CD4-positive, alpha-beta T cell treated with Interferon gamma for 1 hour (primary cell): ENCODE data around the gene SMKR1.
"Not testable (repeated sequence)": the region's sequence is repeated elsewhere in the genome, so short reads cannot be mapped to it uniquely, and the experiment has no call there.

Source experiments
- DNase-seq: peaks from one replicate; pipeline ENCODE4 v3.0.0-alpha.2; 2020

SMKR1 gene

GRCh38 chr7:129489491-129489890, 12.8 kb upstream of the SMKR1 start:
- DNase-seq: no peak

GRCh38 chr7:129492391-129492790, 9.9 kb upstream of the SMKR1 start:
- DNase-seq: no peak

GRCh38 chr7:129493555-129493954, 8.8 kb upstream of the SMKR1 start:
- no peak for DNase-seq

GRCh38 chr7:129494041-129494440, 8.3 kb upstream of the SMKR1 start:
- no peak for DNase-seq

- DNase-seq: no peak
Measured at GRCh38 chr7:129495987-129496386, 6.3 kb upstream of the SMKR1 start.

- DNase-seq: no peak
Measured at GRCh38 chr7:129496653-129497052, 5.7 kb upstream of the SMKR1 start.

GRCh38 chr7:129497156-129497555, 5.2 kb upstream of the SMKR1 start:
- no peak for DNase-seq

- no peak for DNase-seq
Measured at GRCh38 chr7:129498021-129498420, 4.3 kb upstream of the SMKR1 start.

- DNase-seq: peak; percentile 45
Measured at GRCh38 chr7:129499999-129500398, 2.3 kb upstream of the SMKR1 start.

GRCh38 chr7:129502708-129503685, 666 bp downstream of the SMKR1 start:
- no peak for DNase-seq

GRCh38 chr7:129503725-129504124, 1.4 kb downstream of the SMKR1 start:
- DNase-seq: no peak

- no peak for DNase-seq
Measured at GRCh38 chr7:129512192-129512591, 9.9 kb downstream of the SMKR1 start.

GRCh38 chr7:129513546-129513945, 11.2 kb downstream of the SMKR1 start:
- DNase-seq: no peak

- no peak for DNase-seq
Measured at GRCh38 chr7:129514683-129515082, 12.4 kb downstream of the SMKR1 start.

GRCh38 chr7:129515381-129515780, 13.1 kb downstream of the SMKR1 start:
- no peak for DNase-seq

GRCh38 chr7:129517931-129518330, 15.6 kb downstream of the SMKR1 start:
- DNase-seq: no peak

- no peak for DNase-seq
Measured at GRCh38 chr7:129519464-129519863, 17.1 kb downstream of the SMKR1 start.

- DNase-seq: no peak
Measured at GRCh38 chr7:129522088-129522970, 20.0 kb downstream of the SMKR1 start.

GRCh38 chr7:129522971-129523340, 20.6 kb downstream of the SMKR1 start:
- no peak for DNase-seq

- no peak for DNase-seq
Measured at GRCh38 chr7:129523924-129524323, 21.6 kb downstream of the SMKR1 start.

- DNase-seq: not testable (repeated sequence)
Measured at GRCh38 chr7:129524405-129524804, 22.1 kb downstream of the SMKR1 start.

GRCh38 chr7:129525225-129525862, 23.0 kb downstream of the SMKR1 start:
- DNase-seq: no peak

GRCh38 chr7:129529643-129530042, 27.3 kb downstream of the SMKR1 start:
- no peak for DNase-seq
